Right lobe of liver (tissue), 4 donors: ENCODE results near the gene TMC1.

Source experiments
- CTCF ChIP-seq, 4 donors: fragments of 200-600 bp in 3 of 4; fragments of 450-650 bp in 1 of 4; IDR thresholded peaks; one replicate each; pipeline versions ENCODE4 v1.5.1 to v1.8.0; 2016 to 2022; ENCODE audit warnings: antibody characterized with exemption in 4 of 4, mild to moderate bottlenecking in 2 of 4
- POLR2A ChIP-seq: fragments of 450-650 bp; IDR thresholded peaks from one replicate; pipeline ENCODE4 v1.6.1; 2017; ENCODE audit warnings: antibody characterized with exemption, mild to moderate bottlenecking
- donor health status: DM: no; HTN: no; CAD: no.
- donor health status: DM: no; HTN: no; CAD: no.
- donor health status: DM: no; HTN: yes; CAD: no.

GRCh38 chr9:72583370-72583769, 62.0 kb downstream of the TMC1 start:
- TF ChIP-seq POLR2A (no peak), CTCF (IDR thresholded peaks at IDR 0.05) (no peak)
